ENCODE measurements around the gene C11orf97.
"Not testable (repeated sequence)": the region's sequence is repeated elsewhere in the genome, so short reads cannot be mapped to it uniquely, and the experiment has no call there.

Gene C11orf97

GRCh38 chr11:94557992-94558391 lies 45.7 kb downstream of the C11orf97 start:
- no peak for DNase-seq (ENCODE audit: low spot score)

GRCh38 chr11:94558468-94558867 lies 46.2 kb downstream of the C11orf97 start:
- no peak for DNase-seq (ENCODE audit: low spot score)

- no peak for DNase-seq (ENCODE audit: low spot score)
Observed at GRCh38 chr11:94558932-94559331, 46.7 kb downstream of the C11orf97 start.

DNA sequence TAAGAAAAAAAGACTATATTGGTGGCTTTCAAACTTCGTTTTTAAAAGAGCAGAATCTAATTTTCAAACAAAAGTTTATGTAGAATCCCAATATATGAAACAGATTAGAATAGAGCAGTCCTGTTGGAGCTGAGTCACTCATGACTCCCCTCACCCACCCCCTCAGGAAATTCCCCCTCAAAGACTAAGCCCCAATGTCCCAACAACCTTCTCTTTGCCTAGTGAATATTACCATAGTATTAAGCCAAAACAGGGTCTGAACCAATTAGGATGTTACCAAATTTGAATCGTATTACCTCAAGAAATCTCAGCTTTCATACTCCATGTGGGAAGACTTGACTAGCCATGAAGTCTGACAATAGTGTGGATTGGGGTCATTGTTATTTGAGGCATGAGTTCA lies 47.1 kb downstream of the C11orf97 start:
- no peak for DNase-seq (ENCODE audit: low spot score)

DNA sequence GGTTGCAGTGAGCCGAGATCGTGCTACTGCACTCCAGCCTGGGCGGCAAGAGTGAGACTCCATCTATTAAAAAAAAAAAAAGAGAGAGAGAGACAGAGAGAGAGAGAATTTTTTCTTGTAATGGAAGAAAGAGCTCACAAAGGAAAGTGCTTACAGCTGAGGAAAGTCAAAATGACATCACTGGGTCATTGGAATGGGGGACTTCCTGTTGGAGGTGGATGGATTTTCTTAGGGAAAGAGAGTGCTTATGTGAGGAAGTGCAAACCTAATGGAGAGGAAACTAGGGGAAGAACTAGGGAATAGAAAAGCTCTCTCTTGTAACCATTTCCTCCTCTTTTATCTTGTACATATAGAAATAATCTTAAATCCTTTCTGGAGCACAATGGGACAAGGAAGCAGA lies 48.6 kb downstream of the C11orf97 start:
- DNase-seq (ENCODE audit: low spot score) = no peak

DNA sequence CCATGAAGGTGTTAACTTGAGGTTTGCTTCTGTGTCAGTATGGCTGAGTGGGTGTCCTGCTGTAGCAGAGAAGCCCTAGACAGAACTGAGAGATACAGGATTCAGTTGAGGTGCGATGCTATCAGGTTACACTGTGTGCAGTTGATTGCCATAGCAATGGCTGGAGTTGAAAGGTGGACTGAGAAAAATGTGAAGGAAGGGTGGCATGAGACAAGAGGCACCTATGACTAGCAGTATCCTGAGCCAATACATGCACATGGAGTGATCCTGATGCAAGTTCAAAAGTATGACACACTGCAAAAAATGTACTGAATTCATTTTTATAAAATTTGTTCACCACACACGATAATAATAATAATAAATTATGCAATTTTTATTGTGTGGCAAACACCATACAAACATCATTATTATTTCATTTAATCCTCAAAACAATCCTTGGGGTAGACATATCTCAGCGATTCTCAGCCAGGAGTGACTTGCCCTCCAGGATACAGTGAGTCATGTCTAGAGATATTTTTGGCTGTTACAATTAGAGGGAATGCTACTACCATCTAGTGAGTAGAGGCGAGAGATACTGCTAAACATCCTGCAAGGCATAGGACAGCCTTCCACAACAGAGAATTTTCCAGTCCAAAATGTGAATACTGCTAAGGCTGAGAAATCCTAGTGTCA lies 51.1 kb downstream of the C11orf97 start:
- DNase-seq (ENCODE audit: low spot score) = no peak

DNA sequence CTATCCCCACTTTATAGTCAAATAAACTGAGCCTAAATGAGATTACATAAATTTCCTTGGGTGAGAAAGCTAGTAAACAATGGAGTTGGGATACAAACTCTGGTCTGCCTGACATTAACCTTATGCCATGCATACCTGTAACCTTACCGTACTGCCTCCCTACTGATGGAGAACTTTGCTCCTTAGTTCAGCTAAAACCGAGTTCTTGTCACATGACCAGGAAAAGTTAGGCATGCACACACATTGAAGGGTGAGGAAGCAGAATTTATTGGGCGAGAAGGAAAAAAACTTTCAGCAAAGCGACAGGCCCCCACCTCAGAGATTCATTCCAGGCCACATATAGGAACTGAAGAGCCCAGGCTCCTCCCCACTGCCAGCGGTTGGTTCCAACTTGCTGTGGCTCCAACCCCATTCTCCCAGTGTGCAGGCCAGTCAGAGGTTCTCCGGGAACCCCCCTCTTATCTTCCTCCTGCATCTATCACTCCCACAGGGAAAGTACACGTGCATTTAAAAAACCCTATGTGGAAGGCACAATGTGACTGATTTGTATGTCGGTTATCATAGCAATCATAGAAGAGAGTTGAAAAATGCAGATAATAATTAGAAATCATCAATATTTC lies 51.7 kb downstream of the C11orf97 start:
- no peak for DNase-seq (ENCODE audit: low spot score)

- no peak for DNase-seq (ENCODE audit: low spot score)
Observed at GRCh38 chr11:94567181-94567670, 55.0 kb downstream of the C11orf97 start, which contains the start of gene PIWIL4. TSS of gene PIWIL4 (plus strand) at chr11:94567368. CDS start at chr11:94567519, 151 bp downstream.

DNA sequence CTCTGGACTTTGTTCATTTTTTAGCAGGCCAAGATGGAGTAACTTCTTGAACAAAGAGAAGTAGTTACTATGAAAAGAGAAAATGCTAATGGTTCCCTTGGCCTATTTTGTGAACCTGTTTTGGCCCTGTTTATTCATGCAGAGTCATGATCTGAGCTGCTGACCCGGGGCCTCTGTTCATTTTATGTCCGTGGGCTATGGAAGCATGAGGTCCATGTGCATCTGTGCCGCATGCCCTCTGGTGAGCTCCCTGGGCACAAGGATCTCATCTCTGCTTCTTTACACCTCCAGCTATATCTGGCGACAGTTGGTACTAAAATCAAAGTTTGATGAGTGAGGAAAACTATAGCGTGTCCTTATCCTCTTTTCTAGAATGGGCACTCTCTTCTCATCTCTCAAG lies 55.9 kb downstream of the C11orf97 start:
- no peak for DNase-seq (ENCODE audit: low spot score)

- DNase-seq (ENCODE audit: low spot score) = no peak
Observed at GRCh38 chr11:94568717-94569116, 56.5 kb downstream of the C11orf97 start.

DNA sequence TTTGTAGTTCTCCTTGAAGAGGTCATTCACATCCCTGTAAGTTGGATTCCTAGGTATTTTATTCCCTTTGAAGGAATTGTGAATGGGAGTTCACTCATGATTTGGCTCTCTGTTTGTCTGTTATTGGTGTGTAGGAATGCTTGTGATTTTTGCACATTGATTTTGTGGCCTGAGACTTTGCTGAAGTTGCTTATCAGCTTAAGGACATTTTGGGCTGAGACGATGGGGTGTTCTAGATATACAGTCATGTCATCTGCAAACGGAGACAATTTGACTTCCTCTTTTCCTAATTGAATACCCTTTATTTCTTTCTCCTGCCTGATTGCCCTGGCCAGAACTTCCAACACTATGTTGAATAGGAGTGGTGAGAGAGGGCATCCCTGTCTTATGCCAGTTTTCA lies 60.7 kb downstream of the C11orf97 start:
- DNase-seq (ENCODE audit: low spot score) = not testable (repeated sequence)

GRCh38 chr11:94574193-94574961 lies 62.1 kb downstream of the C11orf97 start:
- no peak for DNase-seq (ENCODE audit: low spot score)

DNA sequence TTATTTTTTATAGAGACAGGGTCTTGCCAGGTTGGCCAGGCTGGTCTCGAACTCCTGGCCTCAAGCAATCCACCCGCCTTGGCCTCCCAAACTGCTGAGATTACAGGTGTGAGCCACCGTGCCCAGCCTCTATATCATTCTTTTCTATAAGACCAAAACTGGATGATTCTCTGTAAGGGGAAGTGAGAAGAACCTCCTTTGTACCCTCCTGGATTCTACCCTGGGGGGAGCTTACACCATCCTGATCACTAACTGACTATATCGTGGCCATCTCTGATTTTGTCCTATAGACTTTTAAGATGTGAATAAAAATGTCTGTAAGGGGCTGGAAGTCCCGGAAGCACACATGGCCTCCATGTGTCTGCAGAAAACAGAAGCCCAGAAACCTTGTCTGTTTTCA lies 64.0 kb downstream of the C11orf97 start:
- DNase-seq (ENCODE audit: low spot score) = no peak

- DNase-seq (ENCODE audit: low spot score) = no peak
Observed at GRCh38 chr11:94577841-94578240, 65.6 kb downstream of the C11orf97 start.
